MM.1S (cell line): ENCODE measurements around the gene PPP4R3A.

ENCODE experiments used
- CTCF ChIP-seq: fragments of 300-600 bp; sonication (generic); IDR thresholded peaks from 2 replicates; pipeline ENCODE4 v1.5.1; 2016; ENCODE audit warnings: antibody characterized with exemption, low read length, mixed read lengths
- EZH2 ChIP-seq: fragments of 300-600 bp; sonication (generic); optimal IDR thresholded peaks from 2 replicates; pipeline ENCODE3; 2017; ENCODE audit warnings: low read depth, mild to moderate bottlenecking, antibody characterized with exemption, low read length, mixed read lengths

- TF ChIP-seq CTCF: no peak
- no peak for TF ChIP-seq EZH2
These were observed 39.9 kb downstream of the PPP4R3A start for GRCh38 chr14:91470216-91470615.
